Measurements from ENCODE around the gene MAGI1. TPM values are rescaled to one million over a fixed set of nuclear protein-coding genes. Genes with fewer than 3 reads are reported as not detected.

MAGI1 gene
- total RNA-seq, 1 donor from 2014 or later, result 45.8 TPM

DNA sequence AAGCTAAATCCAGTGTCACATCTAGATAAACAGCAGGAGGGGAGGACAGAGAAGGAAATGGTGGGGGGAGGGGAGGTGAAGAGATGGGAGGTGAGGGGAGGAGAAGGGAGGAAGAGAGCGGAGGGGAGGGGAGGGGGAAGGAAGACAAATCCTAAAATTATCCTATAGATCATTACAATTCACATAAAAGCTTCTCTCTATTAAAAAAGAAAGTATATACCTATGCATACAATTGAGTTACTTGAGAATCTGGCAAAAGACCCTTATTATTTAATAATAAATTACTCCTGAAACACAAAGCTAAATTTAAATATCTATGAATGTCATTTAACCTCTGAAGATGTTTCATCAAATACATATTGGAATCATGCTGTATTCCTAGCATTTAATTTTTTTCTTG, 303.9 kb downstream of the MAGI1 start:
- DNase-seq (no peak), ATAC-seq (no peak)
- TF ChIP-seq, protein P1, sequence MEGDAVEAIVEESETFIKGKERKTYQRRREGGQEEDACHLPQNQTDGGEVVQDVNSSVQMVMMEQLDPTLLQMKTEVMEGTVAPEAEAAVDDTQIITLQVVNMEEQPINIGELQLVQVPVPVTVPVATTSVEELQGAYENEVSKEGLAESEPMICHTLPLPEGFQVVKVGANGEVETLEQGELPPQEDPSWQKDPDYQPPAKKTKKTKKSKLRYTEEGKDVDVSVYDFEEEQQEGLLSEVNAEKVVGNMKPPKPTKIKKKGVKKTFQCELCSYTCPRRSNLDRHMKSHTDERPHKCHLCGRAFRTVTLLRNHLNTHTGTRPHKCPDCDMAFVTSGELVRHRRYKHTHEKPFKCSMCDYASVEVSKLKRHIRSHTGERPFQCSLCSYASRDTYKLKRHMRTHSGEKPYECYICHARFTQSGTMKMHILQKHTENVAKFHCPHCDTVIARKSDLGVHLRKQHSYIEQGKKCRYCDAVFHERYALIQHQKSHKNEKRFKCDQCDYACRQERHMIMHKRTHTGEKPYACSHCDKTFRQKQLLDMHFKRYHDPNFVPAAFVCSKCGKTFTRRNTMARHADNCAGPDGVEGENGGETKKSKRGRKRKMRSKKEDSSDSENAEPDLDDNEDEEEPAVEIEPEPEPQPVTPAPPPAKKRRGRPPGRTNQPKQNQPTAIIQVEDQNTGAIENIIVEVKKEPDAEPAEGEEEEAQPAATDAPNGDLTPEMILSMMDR (IDR thresholded peaks at IDR 0.05), result no peak
- Histone ChIP-seq H3K27me3 (no peaks in the 10 kb centered on the region), H3K9me3 (no peaks in the 10 kb centered on the region), H3K4me1 (peaks cover 3% of the 10 kb centered on the region), H3K4me3 (no peak overlapping the region), H3K27ac (no peak overlapping the region), H3K36me3 (no peaks in the 10 kb centered on the region)
- intact Hi-C loops (cut with DNase I), result no loop called here

DNA sequence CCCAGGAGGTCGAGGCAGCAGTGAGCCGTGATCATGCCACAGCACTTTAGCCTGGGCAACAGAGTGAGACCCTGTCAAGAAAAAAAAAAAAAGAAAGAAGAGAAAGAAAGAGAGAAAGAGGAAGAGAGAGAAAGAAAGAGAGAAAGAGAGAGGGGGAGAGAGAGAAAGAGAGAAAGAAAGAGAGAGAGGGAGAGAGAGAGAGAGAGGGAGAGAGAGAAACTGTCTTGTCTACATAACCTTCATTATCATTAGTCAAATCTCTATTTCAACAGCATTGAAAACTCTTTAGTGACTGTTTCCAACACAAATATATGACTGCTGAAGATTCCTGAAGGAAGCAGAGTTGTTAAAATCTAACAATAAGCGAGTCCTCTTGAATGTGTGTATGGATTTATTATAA, 304.3 kb downstream of the MAGI1 start:
- ATAC-seq, result no peak
- Histone ChIP-seq H3K4me3 (no peak overlapping the region), H3K9me3 (no peaks in the 10 kb centered on the region), H3K36me3 (no peaks in the 10 kb centered on the region), H3K27me3 (no peaks in the 10 kb centered on the region), H3K4me1 (peaks cover 7% of the 10 kb centered on the region), H3K27ac (no peak overlapping the region)
- no peak for DNase-seq
- TF ChIP-seq, protein P1 (IDR thresholded peaks at IDR 0.05), result no peak
- intact Hi-C loops (cut with DNase I), result no loop called here

GRCh38 chr3:65733459-65733858, 305.3 kb downstream of the MAGI1 start:
- DNase-seq (no peak), ATAC-seq (no peak)
- H3K27me3 ChIP-seq, result no peaks in the 10 kb centered on the region
- no peaks in the 10 kb centered on the region for H3K9me3 ChIP-seq
- no peak overlapping the region for H3K4me3 ChIP-seq
- peaks cover 10% of the 10 kb centered on the region for H3K4me1 ChIP-seq
- TF ChIP-seq, protein P1 (IDR thresholded peaks at IDR 0.05), result no peak
- H3K27ac ChIP-seq, result no peak overlapping the region
- no peaks in the 10 kb centered on the region for H3K36me3 ChIP-seq
- intact Hi-C loops (cut with DNase I), result no loop called here

DNA sequence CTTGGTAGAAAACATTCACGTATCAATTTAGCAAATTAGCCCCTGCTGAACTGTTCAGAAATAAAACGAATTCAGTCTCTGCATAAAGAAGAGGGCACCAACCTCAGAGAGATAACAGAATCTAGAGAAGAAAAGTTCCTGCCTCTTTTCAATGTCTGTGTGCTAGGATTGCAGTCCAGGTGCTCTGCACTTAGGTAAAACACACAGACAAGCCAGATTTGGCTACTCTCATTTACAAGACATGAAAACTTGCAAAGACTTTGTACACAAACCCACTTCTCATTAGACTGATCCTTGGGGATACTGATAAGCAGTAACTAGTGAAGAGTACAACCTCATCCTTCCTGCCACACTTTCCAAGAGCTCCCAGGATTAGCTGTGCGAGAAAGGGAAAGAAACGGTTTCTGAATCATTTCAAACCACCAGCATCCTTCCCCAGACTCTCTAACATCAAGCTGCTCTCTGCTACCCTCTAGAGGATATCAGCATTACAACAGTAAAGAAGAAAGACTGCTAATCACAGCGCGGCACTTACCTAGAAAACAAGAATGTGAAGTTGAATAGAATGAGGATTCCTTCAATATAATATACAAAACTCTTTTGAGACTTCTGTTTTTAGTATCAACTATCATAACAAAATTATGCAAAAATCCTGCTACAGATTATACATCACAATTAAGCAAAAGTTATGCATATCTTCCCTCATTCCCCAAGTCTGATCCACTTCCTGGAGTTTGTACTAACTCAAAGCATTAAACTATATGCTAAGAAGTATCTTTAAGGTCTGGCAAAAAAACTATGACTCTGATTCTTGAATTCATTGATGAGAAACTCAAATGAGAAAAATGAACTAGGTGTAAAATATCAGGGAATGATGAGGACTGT, 306.4 kb downstream of the MAGI1 start:
- DNase-seq, result no peak
- Histone ChIP-seq H3K9me3 (no peaks in the 10 kb centered on the region), H3K4me3 (no peak overlapping the region), H3K27ac (no peak overlapping the region), H3K4me1 (peaks cover 10% of the 10 kb centered on the region), H3K36me3 (no peaks in the 10 kb centered on the region), H3K27me3 (no peaks in the 10 kb centered on the region)
- intact Hi-C loops (cut with DNase I), result no loop called here
- peak; percentile 89 for ATAC-seq
- TF ChIP-seq, protein P1 (IDR thresholded peaks at IDR 0.05), result peak; percentile 81

GRCh38 chr3:65730449-65730848, 308.3 kb downstream of the MAGI1 start:
- Histone ChIP-seq H3K36me3 (no peaks in the 10 kb centered on the region), H3K27me3 (no peaks in the 10 kb centered on the region), H3K9me3 (no peaks in the 10 kb centered on the region), H3K4me3 (no peak overlapping the region), H3K27ac (no peak overlapping the region), H3K4me1 (peaks cover 10% of the 10 kb centered on the region)
- ATAC-seq (no peak), DNase-seq (no peak)
- intact Hi-C loops (cut with DNase I), result no loop called here
- TF ChIP-seq, protein P1 (IDR thresholded peaks at IDR 0.05), result no peak
